Loucy (cell line): Measurements from ENCODE around the gene PTHLH.

Experiments
- H2AFZ ChIP-seq: fragments of 200-600 bp; sonication (generic); 2 replicates; pipeline ENCODE4 v1.6.0; 2016; ENCODE audit warnings: antibody characterized with exemption, mild to moderate bottlenecking, low read length, moderate library complexity
- H3F3A ChIP-seq: fragments of 200-600 bp; 2 replicates; pipeline ENCODE4 v1.6.0; 2016; ENCODE audit warnings: antibody characterized with exemption, low read depth, mild to moderate bottlenecking
- H3K27me3 ChIP-seq: fragments of 200-600 bp; sonication (generic); 2 replicates; pipeline ENCODE4 v1.6.1; 2014; ENCODE audit warnings: low read length, mild to moderate bottlenecking; ENCODE audit not compliant: insufficient read depth, poor library complexity, severe bottlenecking
- H3K36me3 ChIP-seq: fragments of 200-600 bp; sonication (generic); 2 replicates; pipeline ENCODE4 v1.6.1; 2016; ENCODE audit warnings: low read length; ENCODE audit not compliant: insufficient read depth
- H3K4me1 ChIP-seq: fragments of 200-600 bp; sonication (generic); 2 replicates; pipeline ENCODE4 v1.5.1; 2014; ENCODE audit warnings: low read length, mild to moderate bottlenecking; ENCODE audit not compliant: insufficient read depth, poor library complexity, severe bottlenecking
- H3K4me2 ChIP-seq: fragments of 200-600 bp; sonication (generic); 2 replicates; pipeline ENCODE4 v1.6.0; 2014; ENCODE audit warnings: antibody characterized with exemption, low read length, low read depth, mild to moderate bottlenecking; ENCODE audit not compliant: poor library complexity, severe bottlenecking
- H3K4me3 ChIP-seq: fragments of 200-600 bp; sonication (generic); 2 replicates; pipeline ENCODE4 v1.5.1; 2014; ENCODE audit warnings: low read length, mild to moderate bottlenecking, mixed read lengths; ENCODE audit not compliant: poor library complexity, severe bottlenecking
- H3K79me2 ChIP-seq: fragments of 200-600 bp; sonication (generic); 2 replicates; pipeline ENCODE4 v1.6.1; 2014; ENCODE audit warnings: low read length; ENCODE audit not compliant: insufficient read depth
- H3K9ac ChIP-seq: fragments of 200-600 bp; sonication (generic); 2 replicates; pipeline ENCODE4 v1.6.0; 2014; ENCODE audit warnings: mild to moderate bottlenecking, low read depth, low read length, moderate library complexity; ENCODE audit not compliant: poor library complexity, severe bottlenecking
- H3K9me2 ChIP-seq: fragments of 200-600 bp; sonication (generic); replicated peaks from 2 replicates; pipeline ENCODE4 v1.6.1; 2016; ENCODE audit warnings: low read depth, low read length, mixed read lengths
- H3K9me3 ChIP-seq: fragments of 200-600 bp; sonication (generic); 2 replicates; pipeline ENCODE4 v1.6.1; 2014; ENCODE audit warnings: mild to moderate bottlenecking, antibody characterized with exemption, low read length, low read depth; ENCODE audit not compliant: insufficient read depth
- H4K20me1 ChIP-seq: fragments of 200-600 bp; sonication (generic); 2 replicates; pipeline ENCODE4 v1.6.0; 2014; ENCODE audit warnings: antibody characterized with exemption, low read length, mild to moderate bottlenecking; ENCODE audit not compliant: insufficient read depth, poor library complexity, severe bottlenecking
- EZH2phosphoT487 ChIP-seq: fragments of 200-600 bp; IDR thresholded peaks from 2 replicates; pipeline ENCODE4 v1.6.1; 2018; ENCODE audit warnings: antibody characterized with exemption, mild to moderate bottlenecking, moderate library complexity, borderline replicate concordance
- TF ChIP-seq, protein P1 (sequence below): fragments of 200-600 bp; sonication (generic); conservative IDR thresholded peaks from 2 replicates; pipeline ENCODE4 v1.5.1; 2014; ENCODE audit warnings: mild to moderate bottlenecking, antibody characterized with exemption, low read length

Gene PTHLH

DNA sequence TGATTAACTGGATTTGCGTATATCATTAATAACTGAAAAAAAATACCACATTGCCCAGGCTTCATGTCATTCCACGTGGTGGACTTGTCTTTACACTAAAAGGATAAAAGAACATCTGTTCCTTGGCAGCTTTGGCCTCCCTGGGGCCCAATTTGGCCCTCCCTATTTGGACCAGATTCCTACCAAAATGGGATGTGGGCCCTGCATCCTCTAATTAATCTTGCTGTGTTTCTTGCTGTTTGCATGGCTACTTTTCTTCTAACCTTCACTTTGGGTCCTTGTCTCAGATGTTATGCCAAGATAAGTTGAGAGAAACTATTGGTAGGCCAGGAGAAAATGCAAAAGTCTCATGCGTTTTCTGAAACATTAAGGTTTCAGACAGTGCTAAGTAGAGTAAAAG, 57.5 kb downstream of the PTHLH start:
- H3K36me3 ChIP-seq, result no peaks in the 10 kb centered on the region
- no peaks in the 10 kb centered on the region for H3K9me2 ChIP-seq
- no peak overlapping the region for H3K4me2 ChIP-seq
- no peaks in the 10 kb centered on the region for H3K27me3 ChIP-seq
- H3K9me3 ChIP-seq, result no peaks in the 10 kb centered on the region
- H2AFZ ChIP-seq, result no peak overlapping the region
- H3F3A ChIP-seq, result no peaks in the 10 kb centered on the region
- H3K79me2 ChIP-seq, result no peaks in the 10 kb centered on the region
- H3K4me1 ChIP-seq, result peaks cover 3% of the 10 kb centered on the region
- H4K20me1 ChIP-seq, result no peaks in the 10 kb centered on the region
- no peak overlapping the region for H3K9ac ChIP-seq
- no peak for TF ChIP-seq EZH2phosphoT487
- TF ChIP-seq, protein P1, sequence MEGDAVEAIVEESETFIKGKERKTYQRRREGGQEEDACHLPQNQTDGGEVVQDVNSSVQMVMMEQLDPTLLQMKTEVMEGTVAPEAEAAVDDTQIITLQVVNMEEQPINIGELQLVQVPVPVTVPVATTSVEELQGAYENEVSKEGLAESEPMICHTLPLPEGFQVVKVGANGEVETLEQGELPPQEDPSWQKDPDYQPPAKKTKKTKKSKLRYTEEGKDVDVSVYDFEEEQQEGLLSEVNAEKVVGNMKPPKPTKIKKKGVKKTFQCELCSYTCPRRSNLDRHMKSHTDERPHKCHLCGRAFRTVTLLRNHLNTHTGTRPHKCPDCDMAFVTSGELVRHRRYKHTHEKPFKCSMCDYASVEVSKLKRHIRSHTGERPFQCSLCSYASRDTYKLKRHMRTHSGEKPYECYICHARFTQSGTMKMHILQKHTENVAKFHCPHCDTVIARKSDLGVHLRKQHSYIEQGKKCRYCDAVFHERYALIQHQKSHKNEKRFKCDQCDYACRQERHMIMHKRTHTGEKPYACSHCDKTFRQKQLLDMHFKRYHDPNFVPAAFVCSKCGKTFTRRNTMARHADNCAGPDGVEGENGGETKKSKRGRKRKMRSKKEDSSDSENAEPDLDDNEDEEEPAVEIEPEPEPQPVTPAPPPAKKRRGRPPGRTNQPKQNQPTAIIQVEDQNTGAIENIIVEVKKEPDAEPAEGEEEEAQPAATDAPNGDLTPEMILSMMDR, result no peak
- no peak overlapping the region for H3K4me3 ChIP-seq

GRCh38 chr12:27913999-27914614, 58.4 kb downstream of the PTHLH start:
- no peak overlapping the region for H3K4me2 ChIP-seq
- no peak overlapping the region for H2AFZ ChIP-seq

DNA sequence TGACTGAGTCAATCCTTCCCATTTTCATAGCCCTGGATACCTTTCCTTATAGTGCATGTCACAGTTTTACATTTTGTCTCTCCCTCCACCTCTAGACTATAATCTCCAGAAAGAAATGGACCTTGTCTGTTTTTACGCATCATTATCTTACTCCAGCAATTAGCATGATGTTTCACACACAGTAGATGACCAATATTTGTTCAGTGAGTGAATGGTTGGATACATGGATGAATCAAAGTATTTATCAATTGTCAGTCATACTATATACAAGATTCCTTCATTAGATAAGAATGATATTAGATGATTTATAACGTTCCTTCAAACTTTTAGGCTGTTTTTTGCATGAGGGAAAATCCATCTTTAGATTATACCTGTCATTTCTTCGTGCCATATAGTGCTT, 61.1 kb downstream of the PTHLH start:
- Histone ChIP-seq H4K20me1 (no peaks in the 10 kb centered on the region), H3F3A (no peaks in the 10 kb centered on the region), H3K9me3 (no peaks in the 10 kb centered on the region), H3K4me1 (peaks cover 3% of the 10 kb centered on the region), H3K27me3 (no peaks in the 10 kb centered on the region), H3K36me3 (no peaks in the 10 kb centered on the region), H3K4me3 (no peak overlapping the region), H2AFZ (no peak overlapping the region), H3K79me2 (no peaks in the 10 kb centered on the region), H3K9ac (no peak overlapping the region), H3K9me2 (no peaks in the 10 kb centered on the region), H3K4me2 (no peak overlapping the region)
- TF ChIP-seq, protein P1, result no peak
- TF ChIP-seq EZH2phosphoT487, result no peak

More at GRCh38 chr12:27913999-27914614, 58.4 kb downstream of the PTHLH start:
- H4K20me1 ChIP-seq, result no peaks in the 10 kb centered on the region
- H3K4me1 ChIP-seq, result peaks cover 3% of the 10 kb centered on the region
- TF ChIP-seq EZH2phosphoT487, result no peak
- TF ChIP-seq, protein P1, result no peak
- H3K27me3 ChIP-seq, result no peaks in the 10 kb centered on the region
- H3K9me2 ChIP-seq, result no peaks in the 10 kb centered on the region
- H3K79me2 ChIP-seq, result no peaks in the 10 kb centered on the region
- H3K36me3 ChIP-seq, result no peaks in the 10 kb centered on the region
- H3K9me3 ChIP-seq, result no peaks in the 10 kb centered on the region
- H3F3A ChIP-seq, result no peaks in the 10 kb centered on the region
- no peak overlapping the region for H3K4me3 ChIP-seq
- H3K9ac ChIP-seq, result no peak overlapping the region
